Kidney epithelial cell (primary cell): ENCODE results near the gene GPR68. TPM values are rescaled to one million over a fixed set of nuclear protein-coding genes. Genes with fewer than 3 reads are reported as not detected.

Experiments
- DNase-seq: peaks from one replicate; pipeline ENCODE4 v3.0.0-alpha.2; 2010; ENCODE audit warnings: low read depth
- H3K27me3 ChIP-seq: 2 replicates; pipeline ENCODE4 v1.6.0; 2011; ENCODE audit warnings: low read length; ENCODE audit not compliant: control insufficient read depth, insufficient read depth
- H3K36me3 ChIP-seq: 2 replicates; pipeline ENCODE4 v1.5.1; 2011; ENCODE audit warnings: low read length; ENCODE audit not compliant: control insufficient read depth, insufficient read depth
- H3K4me3 ChIP-seq: 2 replicates; pipeline ENCODE4 v1.5.1; 2011; ENCODE audit warnings: low read depth, mild to moderate bottlenecking, control low read depth, low read length
- CTCF ChIP-seq: IDR thresholded peaks from 2 replicates; pipeline ENCODE4 v1.5.1; 2011; ENCODE audit warnings: mild to moderate bottlenecking, moderate library complexity, low read length, control low read depth, inconsistent platforms; ENCODE audit not compliant: insufficient read depth, poor library complexity, severe bottlenecking
- total RNA-seq: library from RNA; depleted of rRNA; stranded (reverse); fragments of >200 nt; gene quantifications from 2 replicates; pipeline ENCODE4 v1.2.3, GENCODE V29; 2015

Gene GPR68
- total RNA-seq, 1 donor from 2014 or later = 4.7 TPM

- no peak for TF ChIP-seq CTCF
- Histone ChIP-seq H3K27me3 (no peaks in the 10 kb centered on the region), H3K4me3 (no peak overlapping the region), H3K36me3 (no peaks in the 10 kb centered on the region)
- no peak for DNase-seq
Observed at GRCh38 chr14:91223028-91223783, 21.3 kb downstream of the GPR68 start.

GRCh38 chr14:91221270-91221669, 23.2 kb downstream of the GPR68 start:
- DNase-seq = no peak
- no peaks in the 10 kb centered on the region for H3K27me3 ChIP-seq
- H3K4me3 ChIP-seq = no peak overlapping the region
- no peak for TF ChIP-seq CTCF
- H3K36me3 ChIP-seq = no peaks in the 10 kb centered on the region

GRCh38 chr14:91220581-91221000, 23.9 kb downstream of the GPR68 start:
- no peaks in the 10 kb centered on the region for H3K27me3 ChIP-seq
- H3K4me3 ChIP-seq = no peak overlapping the region
- no peaks in the 10 kb centered on the region for H3K36me3 ChIP-seq
- no peak for TF ChIP-seq CTCF
- no peak for DNase-seq

- no peak for TF ChIP-seq CTCF
- DNase-seq = no peak
- no peaks in the 10 kb centered on the region for H3K27me3 ChIP-seq
Observed at GRCh38 chr14:91219517-91220389, 24.8 kb downstream of the GPR68 start.

GRCh38 chr14:91218014-91218413, 26.5 kb downstream of the GPR68 start:
- no peak for DNase-seq
- H3K36me3 ChIP-seq = peaks cover 1% of the 10 kb centered on the region
- H3K4me3 ChIP-seq = no peak overlapping the region
- no peaks in the 10 kb centered on the region for H3K27me3 ChIP-seq
- TF ChIP-seq CTCF = no peak

More at GRCh38 chr14:91219517-91220389, 24.8 kb downstream of the GPR68 start:
- H3K4me3 ChIP-seq = no peak overlapping the region
- peaks cover 1% of the 10 kb centered on the region for H3K36me3 ChIP-seq
